Measurements from ENCODE around the gene LY9. TPM values are rescaled to one million over a fixed set of nuclear protein-coding genes. Genes with fewer than 3 reads are reported as not detected.

LY9 gene
- total RNA-seq, 2 donors from 2014 or later: 0.33 to 1.6 TPM

- Histone ChIP-seq H3K27me3 (no peaks in the 10 kb centered on the region), H3K9me3 (no peaks in the 10 kb centered on the region), H3K4me3 (no peak overlapping the region), H3K27ac (no peak overlapping the region), H3K36me3 (replicated peaks in 1 of 2; ENCODE audit: insufficient read depth in 1 of 2, low read depth in 2 of 2) (no peaks in the 10 kb centered on the region), H3K4me1 (no peaks in the 10 kb centered on the region)
- DNase-seq: no peak
- ATAC-seq: no peak
- intact Hi-C loops (cut with DNase I): no loop called here
- 82 to 92% methylated on average over 4 of the region's 4 CpGs for WGBS, 2 donors
- TF ChIP-seq POLR2A (IDR thresholded peaks at IDR 0.05) (no peak), CTCF (IDR thresholded peaks at IDR 0.05) (no peak)
Observed at GRCh38 chr1:160761046-160761445, 34.9 kb upstream of the LY9 start.

- intact Hi-C loops (cut with DNase I): no loop called here
- 84 to 89% methylated on average over 2 of the region's 2 CpGs for WGBS, 2 donors
- TF ChIP-seq POLR2A (IDR thresholded peaks at IDR 0.05) (no peak), CTCF (IDR thresholded peaks at IDR 0.05) (no peak)
- no peaks in the 10 kb centered on the region for H3K4me1 ChIP-seq
- ATAC-seq (no peak), DNase-seq (no peak)
- no peaks in the 10 kb centered on the region for H3K36me3 ChIP-seq (replicated peaks in 1 of 2; ENCODE audit: insufficient read depth in 1 of 2, low read depth in 2 of 2)
- no peak overlapping the region for H3K4me3 ChIP-seq
- H3K9me3 ChIP-seq: no peaks in the 10 kb centered on the region
- no peaks in the 10 kb centered on the region for H3K27me3 ChIP-seq
- no peak overlapping the region for H3K27ac ChIP-seq
Observed at GRCh38 chr1:160761886-160762285, 34.1 kb upstream of the LY9 start.

GRCh38 chr1:160763993-160764392 lies 32.0 kb upstream of the LY9 start:
- Histone ChIP-seq H3K27me3 (no peaks in the 10 kb centered on the region), H3K9me3 (no peaks in the 10 kb centered on the region), H3K27ac (no peak overlapping the region), H3K4me1 (no peaks in the 10 kb centered on the region), H3K36me3 (replicated peaks in 1 of 2; ENCODE audit: insufficient read depth in 1 of 2, low read depth in 2 of 2) (no peaks in the 10 kb centered on the region), H3K4me3 (no peak overlapping the region)
- intact Hi-C loops (cut with DNase I): no loop called here
- DNase-seq: no peak
- ATAC-seq: no peak
- WGBS, 2 donors: 74 to 77% methylated on average over 3 of the region's 3 CpGs
- TF ChIP-seq POLR2A (IDR thresholded peaks at IDR 0.05): no peak
- no peak for TF ChIP-seq CTCF (IDR thresholded peaks at IDR 0.05)

- Histone ChIP-seq H3K4me3 (no peak overlapping the region), H3K4me1 (no peaks in the 10 kb centered on the region), H3K9me3 (no peaks in the 10 kb centered on the region), H3K27me3 (no peaks in the 10 kb centered on the region), H3K27ac (no peak overlapping the region), H3K36me3 (replicated peaks in 1 of 2; ENCODE audit: insufficient read depth in 1 of 2, low read depth in 2 of 2) (no peaks in the 10 kb centered on the region)
- no peak for DNase-seq
- 63 to 67% methylated on average over 8 of the region's 8 CpGs for WGBS, 2 donors
- ATAC-seq: no peak
- TF ChIP-seq POLR2A (IDR thresholded peaks at IDR 0.05): no peak
- TF ChIP-seq CTCF (IDR thresholded peaks at IDR 0.05): no peak
- intact Hi-C loops (cut with DNase I): no loop called here
Observed at GRCh38 chr1:160767395-160768294, 28.3 kb upstream of the LY9 start.

GRCh38 chr1:160768295-160768657 lies 27.7 kb upstream of the LY9 start:
- peak in 2 of 4 donors; percentile 23 to 47 for DNase-seq
- H3K4me1 ChIP-seq: no peaks in the 10 kb centered on the region

More at GRCh38 chr1:160768295-160768657, 27.7 kb upstream of the LY9 start:
- Histone ChIP-seq H3K4me3 (no peak overlapping the region), H3K27ac (no peak overlapping the region), H3K9me3 (no peaks in the 10 kb centered on the region), H3K27me3 (no peaks in the 10 kb centered on the region), H3K36me3 (replicated peaks in 1 of 2; ENCODE audit: insufficient read depth in 1 of 2, low read depth in 2 of 2) (no peaks in the 10 kb centered on the region)
- no peak for ATAC-seq
- intact Hi-C loops (cut with DNase I): no loop called here
- no peak for TF ChIP-seq POLR2A (IDR thresholded peaks at IDR 0.05)
- peak in 2 of 7 experiments; percentile 19 to 42 for TF ChIP-seq CTCF (IDR thresholded peaks at IDR 0.05)
